Measurements from ENCODE around the gene TFDP1.

TFDP1 gene

GRCh38 chr13:113669231-113669754 is 84.7 kb downstream of the TFDP1 start:
- DNase-seq, result no peak

DNA sequence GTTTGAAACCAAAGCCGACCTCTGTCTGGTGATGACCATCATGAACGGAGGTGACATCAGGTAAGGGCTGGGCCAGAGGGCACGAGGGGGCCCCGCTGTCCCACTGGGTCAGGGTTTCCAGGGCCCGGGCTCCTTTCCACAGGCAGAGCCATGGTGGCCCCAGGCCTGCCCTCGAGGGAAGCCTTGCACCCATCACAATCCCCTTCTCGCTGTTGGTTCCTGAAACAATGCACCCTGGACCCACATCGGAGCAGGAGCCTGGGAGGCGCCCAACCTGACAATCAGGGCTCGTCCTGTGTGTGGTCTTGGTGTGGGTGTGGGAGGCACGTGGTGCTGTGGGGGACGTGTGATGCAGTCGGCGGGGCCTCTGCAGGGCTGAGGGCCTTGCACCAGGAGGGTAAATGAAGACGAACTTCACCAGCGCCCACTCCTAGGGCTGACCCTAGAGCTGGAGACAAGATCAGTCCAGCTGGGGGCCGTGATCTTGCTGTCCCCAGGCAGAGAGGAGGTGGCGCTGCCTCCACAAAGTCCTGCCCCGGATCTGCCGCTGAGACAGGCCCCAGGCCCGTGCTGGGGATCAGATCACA is 85.3 kb downstream of the TFDP1 start:
- DNase-seq, result no peak

- no peak for DNase-seq
These were observed 86.0 kb downstream of the TFDP1 start for GRCh38 chr13:113670541-113670940.

- no peak for DNase-seq
These were observed 86.8 kb downstream of the TFDP1 start for GRCh38 chr13:113671066-113672001.

GRCh38 chr13:113672002-113672651 is 87.6 kb downstream of the TFDP1 start:
- DNase-seq, result no peak
